Panc1 (cell line): Measurements from ENCODE around the gene KIF18B. TPM values are rescaled to one million over a fixed set of nuclear protein-coding genes. Genes with fewer than 3 reads are reported as not detected.

Source experiments
- ATAC-seq: fragments of 200-7000 bp; cut with Tn5 transposase; 2 replicates; pipeline ENCODE4 v1.9.1; 2020; ENCODE audit warnings: mild to moderate bottlenecking, moderate library complexity
- BruUV-seq: library from RNA; stranded (reverse); fragments of 400-500 nt; replicated peaks from 2 replicates; lab custom pipeline; 2021; lab: Mats Ljungman, UMichigan
- CTCF ChIA-PET: fragments of 300-600 bp; sonication (Branson Sonifier 250); formaldehyde crosslinking; loops from one replicate; lab custom pipeline; 2022; ENCODE audit warnings: antibody characterized with exemption; lab: Charles Lee
- POLR2A ChIA-PET: fragments of 300-600 bp; sonication (Branson Sonifier 250); formaldehyde crosslinking; loops from one replicate; lab custom pipeline; 2022; ENCODE audit warnings: antibody characterized with exemption; lab: Charles Lee
- DNase-seq: peaks from one replicate; pipeline ENCODE4 v3.0.0-alpha.2; 2010; ENCODE audit warnings: low read depth, low spot score
- H3K27ac ChIP-seq: 2 replicates; pipeline ENCODE4 v1.5.1; 2011; ENCODE audit warnings: mild to moderate bottlenecking, low read length, inconsistent platforms
- H3K27me3 ChIP-seq: fragments of 200-500 bp; sonication (Bioruptor generic); 2 replicates; pipeline ENCODE4 v1.6.0; 2014; ENCODE audit warnings: low read length, inconsistent platforms; ENCODE audit not compliant: control insufficient read depth, insufficient read depth
- H3K36me3 ChIP-seq: fragments of 200-500 bp; sonication (Bioruptor generic); 2 replicates; pipeline ENCODE4 v1.5.1; 2014; ENCODE audit warnings: inconsistent platforms, mild to moderate bottlenecking, low read length, moderate library complexity; ENCODE audit not compliant: control insufficient read depth, insufficient read depth
- H3K4me1 ChIP-seq: 2 replicates; pipeline ENCODE4 v1.5.1; 2011; ENCODE audit warnings: inconsistent platforms, mild to moderate bottlenecking, low read length, moderate library complexity; ENCODE audit not compliant: control insufficient read depth, insufficient read depth
- H3K4me3 ChIP-seq, 2 experiments: 2 replicates each; pipeline ENCODE4 v1.5.1; 2011 to 2012; ENCODE audit warnings: low read depth in 2 of 2, low read length in 2 of 2, mild to moderate bottlenecking in 2 of 2, inconsistent platforms in 1 of 2, moderate library complexity in 1 of 2
- H3K9me3 ChIP-seq: fragments of 200-500 bp; sonication (Bioruptor generic); 2 replicates; pipeline ENCODE4 v1.5.1; 2014; ENCODE audit warnings: low read depth, mild to moderate bottlenecking, inconsistent platforms, low read length, moderate library complexity; ENCODE audit not compliant: control insufficient read depth, insufficient read depth
- CTCF ChIP-seq: fragments of 450-650 bp; IDR thresholded peaks from 2 replicates; pipeline ENCODE4 v1.5.1; 2017; ENCODE audit warnings: mild to moderate bottlenecking
- POLR2AphosphoS5 ChIP-seq: IDR thresholded peaks from 2 replicates; pipeline ENCODE4 v1.6.1; 2012; ENCODE audit warnings: mild to moderate bottlenecking, low read depth, low read length, moderate library complexity
- SIN3A ChIP-seq: IDR thresholded peaks from 2 replicates; pipeline ENCODE4 v1.6.1; 2012; ENCODE audit warnings: low read depth, mild to moderate bottlenecking, low read length, moderate library complexity, borderline replicate concordance; ENCODE audit not compliant: insufficient read depth
- TCF7L2 ChIP-seq: IDR thresholded peaks from 2 replicates; pipeline ENCODE4 v1.6.1; 2011; ENCODE audit warnings: mild to moderate bottlenecking, low read depth, low read length, inconsistent platforms
- in situ Hi-C: cut with HindIII; loops from 2 replicates; pipeline ENCODE4 v1.10.0; 2016; ENCODE audit warnings: low sequenced_read_pairs, low pct_unique_long_range_greater_than_20kb
- intact Hi-C: fragments of 100-400 bp; cut with micrococcal nuclease; formaldehyde crosslinking; loops from one replicate; pipeline ENCODE4 v1.10.0; 2022; ENCODE audit not compliant: unreplicated experiment
- total RNA-seq: library from RNA; stranded (reverse); gene quantifications from one replicate; pipeline ENCODE4 v1.2.1, GENCODE V29; 2021; ENCODE audit not compliant: unreplicated experiment
- TF ChIP-seq, protein P1 (sequence below), 2 experiments: IDR thresholded peaks; 2 replicates each; pipeline ENCODE4 v1.6.1; 2011 to 2012; ENCODE audit warnings: low read depth in 2 of 2, control low read depth in 1 of 2, low read length in 1 of 2, mild to moderate bottlenecking in 1 of 2, moderate library complexity in 1 of 2; ENCODE audit not compliant: insufficient read depth in 1 of 2

Gene KIF18B
- total RNA-seq, 1 experiment from 2014 or later = 31.3 TPM

DNA sequence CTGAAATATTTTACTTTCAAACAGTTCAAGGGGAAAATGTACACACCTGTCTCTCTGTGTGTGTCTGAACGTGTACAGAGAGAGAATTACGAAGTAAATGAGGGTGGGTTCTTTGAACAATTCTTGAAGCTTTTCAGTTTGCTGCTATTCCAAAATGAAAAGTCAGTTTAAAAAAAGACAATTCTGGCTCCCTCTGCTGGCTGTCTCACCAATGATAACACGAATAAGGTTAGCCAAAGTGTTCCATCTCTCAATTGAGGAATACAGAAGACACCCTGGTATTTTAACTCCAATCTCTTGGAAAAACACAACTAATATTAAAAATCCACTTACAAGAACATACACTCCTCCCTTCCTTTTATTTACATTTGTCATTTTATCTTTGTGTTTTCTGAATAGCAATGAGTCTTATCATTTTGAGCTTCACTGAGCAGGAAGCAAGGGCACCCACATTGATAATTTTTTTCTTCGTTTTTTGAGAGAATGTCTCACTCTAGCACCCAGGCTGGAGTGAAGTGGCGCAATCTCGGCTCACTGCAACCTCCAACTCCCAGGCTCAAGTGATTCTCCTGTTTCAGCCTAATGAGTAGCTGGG, 68.8 kb downstream of the KIF18B start:
- Histone ChIP-seq H3K4me1 (no peaks in the 10 kb centered on the region), H3K9me3 (no peaks in the 10 kb centered on the region), H3K4me3 (no peak overlapping the region), H3K36me3 (peaks cover 28% of the 10 kb centered on the region), H3K27ac (no peak overlapping the region), H3K27me3 (no peaks in the 10 kb centered on the region)
- BruUV-seq = no TSS peak
- ChIA-PET CTCF (no interaction called here), POLR2A (no interaction called here)
- no peak for ATAC-seq
- TF ChIP-seq, protein P1, sequence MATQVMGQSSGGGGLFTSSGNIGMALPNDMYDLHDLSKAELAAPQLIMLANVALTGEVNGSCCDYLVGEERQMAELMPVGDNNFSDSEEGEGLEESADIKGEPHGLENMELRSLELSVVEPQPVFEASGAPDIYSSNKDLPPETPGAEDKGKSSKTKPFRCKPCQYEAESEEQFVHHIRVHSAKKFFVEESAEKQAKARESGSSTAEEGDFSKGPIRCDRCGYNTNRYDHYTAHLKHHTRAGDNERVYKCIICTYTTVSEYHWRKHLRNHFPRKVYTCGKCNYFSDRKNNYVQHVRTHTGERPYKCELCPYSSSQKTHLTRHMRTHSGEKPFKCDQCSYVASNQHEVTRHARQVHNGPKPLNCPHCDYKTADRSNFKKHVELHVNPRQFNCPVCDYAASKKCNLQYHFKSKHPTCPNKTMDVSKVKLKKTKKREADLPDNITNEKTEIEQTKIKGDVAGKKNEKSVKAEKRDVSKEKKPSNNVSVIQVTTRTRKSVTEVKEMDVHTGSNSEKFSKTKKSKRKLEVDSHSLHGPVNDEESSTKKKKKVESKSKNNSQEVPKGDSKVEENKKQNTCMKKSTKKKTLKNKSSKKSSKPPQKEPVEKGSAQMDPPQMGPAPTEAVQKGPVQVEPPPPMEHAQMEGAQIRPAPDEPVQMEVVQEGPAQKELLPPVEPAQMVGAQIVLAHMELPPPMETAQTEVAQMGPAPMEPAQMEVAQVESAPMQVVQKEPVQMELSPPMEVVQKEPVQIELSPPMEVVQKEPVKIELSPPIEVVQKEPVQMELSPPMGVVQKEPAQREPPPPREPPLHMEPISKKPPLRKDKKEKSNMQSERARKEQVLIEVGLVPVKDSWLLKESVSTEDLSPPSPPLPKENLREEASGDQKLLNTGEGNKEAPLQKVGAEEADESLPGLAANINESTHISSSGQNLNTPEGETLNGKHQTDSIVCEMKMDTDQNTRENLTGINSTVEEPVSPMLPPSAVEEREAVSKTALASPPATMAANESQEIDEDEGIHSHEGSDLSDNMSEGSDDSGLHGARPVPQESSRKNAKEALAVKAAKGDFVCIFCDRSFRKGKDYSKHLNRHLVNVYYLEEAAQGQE (IDR thresholded peaks at IDR 0.05; ENCODE audit: insufficient read depth in 1 of 2, low read depth in 2 of 2, low read length in 1 of 2) = no peak
- no peak for TF ChIP-seq TCF7L2
- peak; percentile 64; the same call in 1 of the 2 replicates for TF ChIP-seq CTCF
- in situ Hi-C loops (no loop called here), intact Hi-C loops (no loop called here)
- DNase-seq = no peak

DNA sequence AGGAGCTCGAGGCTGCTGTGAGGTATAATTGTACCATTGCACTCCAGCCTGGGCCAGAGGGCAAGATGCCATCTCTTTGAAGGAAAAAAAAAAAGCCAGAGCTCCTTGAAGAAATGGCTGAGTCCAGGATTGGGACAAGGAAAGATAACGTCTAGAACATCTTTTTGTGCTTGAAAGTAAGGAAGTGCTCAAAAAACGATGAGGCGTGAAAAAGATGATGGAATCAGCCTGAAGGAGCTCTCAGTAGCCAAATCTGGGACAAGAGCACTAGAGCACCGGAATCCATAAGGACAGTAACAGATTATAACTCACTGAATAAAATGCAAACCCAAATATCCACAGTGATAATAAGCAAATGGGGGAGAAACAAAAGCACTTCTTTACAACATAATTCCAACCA, 70.5 kb downstream of the KIF18B start:
- Histone ChIP-seq H3K4me1 (no peaks in the 10 kb centered on the region), H3K27me3 (no peaks in the 10 kb centered on the region), H3K36me3 (peaks cover 23% of the 10 kb centered on the region), H3K27ac (no peak overlapping the region), H3K9me3 (no peaks in the 10 kb centered on the region), H3K4me3 (no peak overlapping the region)
- ChIA-PET POLR2A (no interaction called here), CTCF (no interaction called here)
- BruUV-seq = no TSS peak
- in situ Hi-C loops = no loop called here
- no peak for DNase-seq
- no peak for ATAC-seq
- intact Hi-C loops = no loop called here
- TF ChIP-seq TCF7L2 = no peak
- no peak for TF ChIP-seq SIN3A
- no peak for TF ChIP-seq POLR2AphosphoS5
- no peak for TF ChIP-seq CTCF
- TF ChIP-seq, protein P1 (IDR thresholded peaks at IDR 0.05; ENCODE audit: insufficient read depth in 1 of 2, low read depth in 2 of 2, low read length in 1 of 2) = no peak
